GM21381 (cell line): ENCODE results near the gene RNF4.
A peak's percentile ranks its signal among the peaks of the same experiment; 100 is the strongest.
"Not testable (repeated sequence)": the region's sequence is repeated elsewhere in the genome, so short reads cannot be mapped to it uniquely, and the experiment has no call there.

Experiments
- ATAC-seq: cut with Tn5 transposase; IDR thresholded peaks from one replicate; pipeline ENCODE4 v1.9.1; 2021; ENCODE audit warnings: mild to moderate bottlenecking, moderate library complexity; ENCODE audit not compliant: unreplicated experiment

The RNF4 gene

GRCh38 chr4:2457481-2458295 lies 11.2 kb upstream of the RNF4 start:
- ATAC-seq: no peak

GRCh38 chr4:2458546-2459491 lies 10.1 kb upstream of the RNF4 start:
- no peak for ATAC-seq

- no peak for ATAC-seq
These were observed 9.1 kb upstream of the RNF4 start for GRCh38 chr4:2459589-2460349.

- no peak for ATAC-seq
These were observed 7.5 kb upstream of the RNF4 start for GRCh38 chr4:2461246-2461960.

- peak; percentile 63 for ATAC-seq
These were observed 6.5 kb upstream of the RNF4 start for GRCh38 chr4:2462218-2462991.

GRCh38 chr4:2462992-2463762 lies 5.7 kb upstream of the RNF4 start:
- ATAC-seq: no peak

GRCh38 chr4:2465032-2465431 lies 3.9 kb upstream of the RNF4 start:
- no peak for ATAC-seq

GRCh38 chr4:2465544-2465943 lies 3.4 kb upstream of the RNF4 start:
- ATAC-seq: not testable (repeated sequence)

GRCh38 chr4:2469192-2469984 lies 482 bp downstream of the RNF4 start:
- peak; percentile 50 for ATAC-seq

- no peak for ATAC-seq
These were observed 1.9 kb downstream of the RNF4 start for GRCh38 chr4:2470791-2471190.

GRCh38 chr4:2472187-2472586 lies 3.3 kb downstream of the RNF4 start:
- no peak for ATAC-seq

GRCh38 chr4:2478229-2478628 lies 9.3 kb downstream of the RNF4 start:
- ATAC-seq: no peak

GRCh38 chr4:2480649-2481048 lies 11.7 kb downstream of the RNF4 start:
- ATAC-seq: no peak

GRCh38 chr4:2482192-2482591 lies 13.3 kb downstream of the RNF4 start:
- ATAC-seq: no peak

- ATAC-seq: no peak
These were observed 13.8 kb downstream of the RNF4 start for GRCh38 chr4:2482693-2483092.

- ATAC-seq: no peak
These were observed 14.3 kb downstream of the RNF4 start for GRCh38 chr4:2483237-2483636.

- ATAC-seq: no peak
These were observed 15.3 kb downstream of the RNF4 start for GRCh38 chr4:2484185-2484584.

- ATAC-seq: peak; percentile 67
These were observed 16.1 kb downstream of the RNF4 start for GRCh38 chr4:2484993-2485392.
